HG02852 (cell line): Measurements from ENCODE around the gene TANGO6.

Experiments
- ATAC-seq: cut with Tn5 transposase; IDR thresholded peaks from one replicate; pipeline ENCODE4 v1.9.1; 2021; ENCODE audit warnings: mild to moderate bottlenecking, moderate library complexity; ENCODE audit not compliant: unreplicated experiment

The TANGO6 gene

DNA sequence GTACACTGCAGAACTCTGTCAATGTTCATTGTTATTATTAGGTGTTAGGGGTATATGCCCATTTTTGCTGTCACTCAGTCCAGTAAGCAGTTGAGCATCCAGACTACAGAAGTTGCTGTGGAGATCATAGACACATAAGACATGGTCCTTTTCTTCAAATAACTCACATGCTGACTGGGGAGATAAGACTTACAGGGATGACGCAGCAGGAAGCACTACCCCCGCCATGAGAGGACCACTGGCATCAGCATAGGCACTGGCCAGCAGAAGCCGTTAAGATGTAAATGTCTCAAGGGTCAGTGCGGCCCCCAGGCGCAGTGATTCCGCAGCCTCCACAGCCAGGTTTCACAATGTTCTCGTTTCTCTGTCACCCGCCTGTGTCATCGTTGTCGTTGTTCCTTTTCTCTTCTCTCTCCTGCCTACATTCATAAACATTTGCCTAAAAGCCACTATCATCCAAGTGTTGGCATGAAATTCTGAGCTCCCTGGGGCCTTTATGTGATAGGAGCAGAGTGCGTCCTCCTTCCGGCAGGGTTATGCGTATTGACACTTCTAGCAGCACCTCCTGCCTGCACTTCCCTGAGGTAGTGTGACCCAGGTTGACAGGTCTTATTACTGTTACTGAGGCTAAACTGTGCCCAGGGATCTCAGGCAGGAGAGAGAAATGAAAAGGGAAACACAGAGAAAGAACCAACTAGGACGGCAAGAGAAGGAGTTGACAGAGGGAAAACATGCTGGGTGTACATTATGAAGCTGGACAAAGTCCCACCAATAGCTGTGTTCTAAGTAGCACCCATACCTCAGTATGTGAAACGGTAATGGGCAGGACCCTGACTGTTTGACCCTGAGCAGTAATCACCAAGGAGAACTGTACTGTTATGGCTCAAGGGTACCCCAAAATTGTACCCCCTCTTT lies 17.9 kb downstream of the TANGO6 start:
- no peak for ATAC-seq

GRCh38 chr16:68866933-68867332 lies 23.6 kb downstream of the TANGO6 start:
- ATAC-seq: no peak

GRCh38 chr16:68869492-68870088 lies 26.3 kb downstream of the TANGO6 start:
- ATAC-seq: no peak

GRCh38 chr16:68873635-68874471 lies 30.5 kb downstream of the TANGO6 start:
- no peak for ATAC-seq

- no peak for ATAC-seq
Observed at GRCh38 chr16:68875871-68876270, 32.5 kb downstream of the TANGO6 start.

DNA sequence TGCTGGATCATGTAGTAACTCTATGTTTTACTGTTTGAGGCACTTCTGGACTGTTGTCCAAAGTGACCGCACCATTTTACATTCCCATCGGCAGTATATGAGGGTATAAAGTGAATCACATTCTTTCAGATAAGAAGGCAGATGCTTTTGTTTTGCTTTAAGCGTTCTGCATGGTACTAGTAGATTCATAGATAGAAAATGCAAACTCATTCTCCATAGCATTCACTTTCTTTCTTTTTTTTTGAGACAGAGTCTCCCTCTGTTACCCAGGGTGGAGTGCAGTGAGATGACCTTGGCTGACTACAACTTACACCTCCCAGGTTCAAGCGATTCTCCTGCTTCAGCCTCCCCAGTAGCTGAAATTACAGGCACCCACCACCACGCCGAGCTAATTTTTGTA lies 40.4 kb downstream of the TANGO6 start:
- no peak for ATAC-seq

GRCh38 chr16:68884401-68884800 lies 41.1 kb downstream of the TANGO6 start:
- no peak for ATAC-seq

GRCh38 chr16:68884861-68885720 lies 41.8 kb downstream of the TANGO6 start:
- ATAC-seq: no peak

DNA sequence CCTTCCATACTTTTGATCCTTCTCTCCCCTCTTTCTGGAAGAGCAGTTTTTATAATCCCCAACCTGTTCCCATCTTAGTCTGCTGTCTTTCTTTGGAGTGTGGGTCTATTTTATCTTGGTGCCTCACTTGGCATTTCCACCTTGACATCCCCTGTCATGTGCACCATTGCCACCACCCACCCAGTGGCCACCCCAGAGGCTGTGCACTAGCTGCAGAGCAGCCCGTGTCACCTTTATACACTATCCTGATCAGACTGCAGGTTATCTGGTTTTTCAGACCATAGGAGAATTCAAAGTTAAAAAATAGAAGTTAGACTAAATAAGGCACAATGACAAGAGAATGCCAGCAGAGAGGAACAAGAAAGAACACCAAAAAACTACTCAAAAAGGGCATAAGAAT lies 43.8 kb downstream of the TANGO6 start:
- no peak for ATAC-seq

DNA sequence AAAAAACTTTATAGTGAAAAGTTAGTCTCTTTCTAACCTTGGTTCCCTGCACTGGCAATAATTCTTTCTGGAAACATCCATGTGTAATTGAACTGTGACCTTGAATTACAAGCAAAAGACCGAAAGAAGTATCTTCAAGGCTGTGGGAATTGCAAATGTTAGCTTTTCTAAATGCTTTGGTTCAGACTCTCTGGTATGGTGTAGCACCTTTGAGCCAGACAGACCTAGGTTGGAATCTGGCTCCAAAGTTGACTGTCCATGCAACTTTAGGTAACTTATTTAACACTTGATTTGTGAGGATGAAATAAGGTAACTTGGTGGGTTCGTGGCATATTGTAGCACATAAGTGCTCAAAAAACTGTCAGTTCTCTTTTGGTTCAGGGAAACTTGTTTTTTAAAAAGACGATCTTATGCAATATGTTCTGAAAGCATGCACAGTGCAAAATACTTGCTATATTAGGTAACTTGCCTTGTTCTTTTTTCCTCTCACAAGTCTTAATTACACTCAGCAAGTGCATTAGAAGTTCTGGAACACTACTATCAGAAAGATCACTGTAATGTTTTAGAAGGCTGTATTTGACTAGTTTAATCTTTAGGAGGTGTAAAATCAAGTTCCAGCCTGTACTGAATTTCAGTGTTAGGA lies 46.3 kb downstream of the TANGO6 start:
- ATAC-seq: no peak

DNA sequence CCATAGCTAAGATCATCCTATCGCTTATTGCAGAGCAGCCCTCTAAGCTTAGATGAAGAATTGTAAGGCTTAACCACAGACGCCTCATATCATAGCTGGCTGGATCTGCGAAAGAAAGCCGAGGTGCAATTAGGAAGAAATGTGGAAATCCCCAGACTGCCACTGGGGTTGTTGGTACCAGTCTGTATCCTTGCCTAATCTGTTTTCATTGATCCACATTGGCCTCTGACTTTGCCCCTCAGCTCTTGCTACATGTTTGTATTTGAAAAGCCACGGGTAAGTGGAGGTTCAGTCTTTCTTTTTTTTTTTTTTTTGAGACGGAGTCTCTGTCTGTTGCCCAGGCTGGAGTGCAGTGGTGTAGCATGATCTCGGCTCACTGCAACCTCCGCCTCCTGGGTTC lies 48.9 kb downstream of the TANGO6 start:
- ATAC-seq: no peak

DNA sequence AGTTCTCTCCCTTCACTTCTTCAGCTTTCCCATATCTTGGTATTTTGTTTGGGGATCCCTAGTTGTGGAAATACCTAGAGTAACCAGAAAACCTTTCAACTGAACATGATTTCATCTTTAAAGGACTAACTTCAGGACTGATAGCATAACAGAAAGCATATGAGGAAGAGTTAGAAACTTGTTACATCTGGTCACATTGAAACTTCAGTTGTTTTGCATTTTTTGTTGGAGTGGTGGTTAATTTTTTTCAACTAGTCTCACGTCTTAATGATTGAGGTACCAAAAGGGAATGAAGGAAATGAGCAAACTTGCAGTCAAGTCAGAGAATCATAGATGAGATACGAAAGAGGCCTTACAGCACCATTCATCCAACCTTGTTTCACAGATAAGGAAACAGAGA lies 49.6 kb downstream of the TANGO6 start:
- ATAC-seq: no peak

GRCh38 chr16:68893710-68894705 lies 50.7 kb downstream of the TANGO6 start:
- ATAC-seq: no peak

DNA sequence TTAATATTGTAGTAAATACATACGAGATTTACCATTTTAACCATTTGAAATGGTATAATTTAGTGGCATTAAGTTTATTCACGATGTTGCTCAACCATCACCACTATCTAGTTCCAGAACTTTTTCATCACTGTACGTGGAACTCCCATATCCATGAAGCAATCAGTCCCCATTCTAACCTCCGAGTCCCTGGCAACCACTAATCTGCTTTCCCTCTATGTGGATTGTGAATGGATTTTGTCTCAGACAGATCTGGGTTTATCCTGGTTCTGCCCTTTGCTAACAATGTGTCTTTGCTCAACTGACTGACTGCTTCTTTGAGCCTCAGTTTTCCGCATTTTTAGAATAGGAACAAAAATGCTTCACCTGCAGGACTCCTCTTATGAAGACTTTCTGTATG lies 51.4 kb downstream of the TANGO6 start:
- no peak for ATAC-seq

GRCh38 chr16:68898026-68898425 lies 54.7 kb downstream of the TANGO6 start:
- no peak for ATAC-seq

DNA sequence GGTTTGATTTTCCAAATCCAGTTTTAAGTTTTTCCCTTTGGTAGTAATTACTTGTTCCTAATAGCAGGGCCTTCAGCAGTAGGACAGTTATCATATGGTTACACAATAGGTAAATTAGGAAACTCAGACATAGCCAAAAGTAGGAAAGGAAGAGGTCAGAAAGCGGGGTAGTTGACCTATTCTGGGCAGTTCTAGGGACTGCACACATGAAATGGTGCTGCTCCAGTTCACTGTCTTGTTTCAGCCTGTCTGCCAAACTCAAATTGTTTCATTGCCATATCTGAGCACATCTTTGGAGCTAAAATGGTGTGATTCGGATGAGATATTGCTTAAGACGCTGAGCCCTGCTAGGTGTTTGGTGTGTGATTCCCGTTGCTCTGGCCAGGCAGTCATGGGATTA lies 56.7 kb downstream of the TANGO6 start:
- no peak for ATAC-seq

DNA sequence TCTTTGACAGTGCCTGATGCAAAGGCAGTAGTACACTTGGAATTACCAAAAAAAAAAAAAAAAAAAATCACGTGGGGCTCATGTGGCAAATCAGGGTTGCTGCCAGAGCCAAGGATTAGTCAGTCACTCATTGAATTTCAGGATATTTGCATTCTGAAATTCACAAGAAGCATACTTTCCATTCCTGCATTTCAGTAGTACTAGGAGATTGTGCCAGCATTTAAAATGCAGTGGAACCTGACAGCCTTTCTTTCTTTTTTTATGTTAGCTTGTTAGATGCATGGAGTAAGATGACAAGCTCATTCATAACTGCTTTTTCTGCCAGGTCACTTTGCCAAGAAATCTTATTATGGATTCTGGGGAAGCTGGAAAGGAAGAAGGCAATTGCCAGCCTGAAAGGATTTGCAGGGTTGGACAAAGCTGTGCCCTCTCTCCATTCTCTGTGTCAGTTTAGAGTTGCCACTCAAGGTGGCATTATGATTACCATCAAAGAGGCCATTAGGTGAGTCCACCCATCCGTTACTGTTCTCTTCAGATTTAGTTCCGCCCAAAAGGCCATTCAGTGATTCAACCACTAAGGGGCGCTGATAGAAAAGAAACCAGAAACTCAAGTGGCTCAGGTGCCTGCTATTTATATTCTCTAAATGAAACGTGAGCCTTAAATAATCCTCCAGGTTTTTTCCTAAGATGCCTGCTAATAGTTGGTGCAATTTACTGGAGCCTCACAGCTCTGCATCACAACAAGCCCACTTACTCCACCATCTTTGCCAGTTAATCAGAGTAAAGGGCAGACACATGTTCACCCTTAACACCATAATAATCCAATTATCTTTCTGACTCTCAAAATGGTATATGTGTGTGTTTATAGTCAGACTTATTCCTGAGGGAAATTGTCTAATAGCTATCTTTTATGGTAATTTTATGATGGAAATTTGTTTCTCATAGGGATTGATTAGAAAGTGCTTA lies 59.0 kb downstream of the TANGO6 start:
- ATAC-seq: no peak

GRCh38 chr16:68902969-68903345 lies 59.6 kb downstream of the TANGO6 start:
- no peak for ATAC-seq
